SK-N-SH treated with all-trans-retinoic acid at 6 μM for 48 hours (cell line): ENCODE results near the gene PPIP5K2.

Experiments used
- ATAC-seq: fragments of 200-7000 bp; cut with Tn5 transposase; 3 replicates; pipeline ENCODE4 v1.9.1; 2020; ENCODE audit warnings: mild to moderate bottlenecking, moderate library complexity
- ARNTL ChIP-seq: fragments of 450-650 bp; formaldehyde crosslinking; IDR thresholded peaks from 2 replicates; pipeline ENCODE4 v1.5.0; 2020; ENCODE audit warnings: low read depth, mild to moderate bottlenecking, moderate library complexity, borderline replicate concordance
- BACH2 ChIP-seq: fragments of 250-450 bp; sonication (Bioruptor Pico); IDR thresholded peaks from 2 replicates; pipeline ENCODE4 v1.9.0; 2021; ENCODE audit warnings: mild to moderate bottlenecking, borderline replicate concordance
- CSDC2 ChIP-seq: fragments of 250-450 bp; sonication (Bioruptor Pico); IDR thresholded peaks from 2 replicates; pipeline ENCODE4 v1.5.0; 2020; ENCODE audit warnings: mild to moderate bottlenecking, moderate library complexity
- ESRRG ChIP-seq: fragments of 250-450 bp; sonication (Bioruptor Pico); IDR thresholded peaks from 2 replicates; pipeline ENCODE4 v1.6.1; 2021; ENCODE audit warnings: mild to moderate bottlenecking
- GLIS3 ChIP-seq: fragments of 250-450 bp; sonication (Bioruptor Pico); IDR thresholded peaks from 2 replicates; pipeline ENCODE4 v1.5.0; 2020; ENCODE audit warnings: mild to moderate bottlenecking, moderate library complexity
- ISL1 ChIP-seq: fragments of 250-450 bp; sonication (Bioruptor Pico); IDR thresholded peaks from 2 replicates; pipeline ENCODE4 v2.1.2; 2022; ENCODE audit warnings: mild to moderate bottlenecking, moderate library complexity
- OSR1 ChIP-seq: fragments of 250-450 bp; sonication (Bioruptor Pico); IDR thresholded peaks from 2 replicates; pipeline ENCODE4 v1.8.0; 2022; ENCODE audit warnings: moderate library complexity, mild to moderate bottlenecking, inconsistent platforms
- PPARA ChIP-seq: fragments of 250-450 bp; sonication (Bioruptor Pico); IDR thresholded peaks from 2 replicates; pipeline ENCODE4 v1.5.0; 2020; ENCODE audit warnings: mild to moderate bottlenecking, borderline replicate concordance
- RARB ChIP-seq: fragments of 250-450 bp; sonication (Bioruptor Pico); IDR thresholded peaks from 2 replicates; pipeline ENCODE4 v1.8.0; 2021; ENCODE audit warnings: mild to moderate bottlenecking, moderate library complexity
- SNAI2 ChIP-seq: fragments of 250-450 bp; sonication (Bioruptor Pico); IDR thresholded peaks from 2 replicates; pipeline ENCODE4 v1.5.0; 2020; ENCODE audit warnings: mild to moderate bottlenecking, moderate library complexity
- TCF4 ChIP-seq: fragments of 250-450 bp; sonication (Bioruptor Pico); IDR thresholded peaks from 2 replicates; pipeline ENCODE4 v1.8.0; 2021; ENCODE audit warnings: mild to moderate bottlenecking, moderate library complexity, borderline replicate concordance
- TOX ChIP-seq: fragments of 250-450 bp; sonication (Bioruptor Pico); IDR thresholded peaks from 2 replicates; pipeline ENCODE4 v1.8.0; 2021; ENCODE audit warnings: mild to moderate bottlenecking, moderate library complexity, borderline replicate concordance
- TSHZ2 ChIP-seq: fragments of 250-450 bp; sonication (Bioruptor Pico); IDR thresholded peaks from 2 replicates; pipeline ENCODE4 v1.5.0; 2020; ENCODE audit warnings: mild to moderate bottlenecking, moderate library complexity
- ZC3H10 ChIP-seq: fragments of 250-450 bp; sonication (Bioruptor Pico); IDR thresholded peaks from 2 replicates; pipeline ENCODE4 v1.5.1; 2021; ENCODE audit warnings: mild to moderate bottlenecking, moderate library complexity
- ZFP3 ChIP-seq: fragments of 250-450 bp; sonication (Bioruptor Pico); IDR thresholded peaks from 2 replicates; pipeline ENCODE4 v1.5.0; 2020; ENCODE audit warnings: mild to moderate bottlenecking, moderate library complexity
- ZFP30 ChIP-seq: fragments of 450-650 bp; formaldehyde crosslinking; IDR thresholded peaks from 2 replicates; pipeline ENCODE4 v1.5.0; 2022; ENCODE audit warnings: mild to moderate bottlenecking, moderate library complexity
- ZNF70 ChIP-seq: fragments of 450-650 bp; formaldehyde crosslinking; IDR thresholded peaks from 2 replicates; pipeline ENCODE4 v1.5.0; 2020; ENCODE audit warnings: mild to moderate bottlenecking, moderate library complexity
- ZNF8 ChIP-seq: fragments of 450-650 bp; formaldehyde crosslinking; IDR thresholded peaks from 2 replicates; pipeline ENCODE4 v1.5.0; 2020; ENCODE audit warnings: mild to moderate bottlenecking, moderate library complexity
- TF ChIP-seq, protein P1 (sequence below): fragments of 250-450 bp; sonication (Bioruptor Pico); IDR thresholded peaks from 2 replicates; pipeline ENCODE4 v1.8.0; 2021; ENCODE audit warnings: low read depth, mild to moderate bottlenecking, moderate library complexity, borderline replicate concordance
- TF ChIP-seq, protein P2 (sequence below): fragments of 250-450 bp; sonication (Bioruptor Pico); IDR thresholded peaks from 2 replicates; pipeline ENCODE4 v1.5.1; 2021; ENCODE audit warnings: mild to moderate bottlenecking, moderate library complexity
- TF ChIP-seq, protein P3 (sequence below): fragments of 250-450 bp; sonication (Bioruptor Pico); IDR thresholded peaks from 2 replicates; pipeline ENCODE4 v1.8.0; 2020; ENCODE audit warnings: mild to moderate bottlenecking, moderate library complexity, borderline replicate concordance

PPIP5K2 gene

DNA sequence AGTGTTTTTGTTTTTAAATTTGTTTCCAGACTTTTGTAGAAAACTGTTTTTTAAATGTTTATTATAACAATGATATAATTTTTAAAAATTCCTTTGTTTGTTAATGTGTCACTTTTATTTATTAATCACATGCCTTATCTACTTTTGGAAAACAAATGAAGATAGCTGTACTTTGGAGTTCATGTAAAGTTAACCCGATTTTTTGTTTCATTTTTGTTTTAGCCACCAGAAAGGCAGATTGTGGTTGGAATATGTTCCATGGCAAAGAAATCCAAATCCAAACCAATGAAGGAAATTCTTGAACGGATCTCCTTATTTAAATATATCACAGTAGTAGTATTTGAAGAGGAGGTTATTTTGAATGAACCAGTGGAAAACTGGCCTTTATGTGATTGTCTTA, 13.1 kb downstream of the PPIP5K2 start:
- TF ChIP-seq TCF4 (CRISPR knock-in tag) (no peak), ZNF8 (no peak), SNAI2 (CRISPR knock-in tag) (no peak), GLIS3 (no peak), PPARA (CRISPR knock-in tag) (no peak)
- ATAC-seq, result no peak

GRCh38 chr5:103135461-103135860, 15.4 kb downstream of the PPIP5K2 start:
- no peak for ATAC-seq
- TF ChIP-seq ZNF70 (no peak), ZC3H10 (no peak), SNAI2 (CRISPR knock-in tag) (no peak), BACH2 (no peak), RARB (CRISPR knock-in tag) (no peak), OSR1 (no peak), ISL1 (CRISPR knock-in tag) (no peak), ZNF8 (no peak), TSHZ2 (CRISPR knock-in tag) (no peak), ZFP30 (CRISPR knock-in tag) (no peak), CSDC2 (CRISPR knock-in tag) (no peak), ARNTL (no peak), PPARA (CRISPR knock-in tag) (no peak), TOX (CRISPR knock-in tag) (no peak), GLIS3 (no peak), ESRRG (CRISPR knock-in tag) (no peak), ZFP3 (no peak)
- TF ChIP-seq, protein P1, sequence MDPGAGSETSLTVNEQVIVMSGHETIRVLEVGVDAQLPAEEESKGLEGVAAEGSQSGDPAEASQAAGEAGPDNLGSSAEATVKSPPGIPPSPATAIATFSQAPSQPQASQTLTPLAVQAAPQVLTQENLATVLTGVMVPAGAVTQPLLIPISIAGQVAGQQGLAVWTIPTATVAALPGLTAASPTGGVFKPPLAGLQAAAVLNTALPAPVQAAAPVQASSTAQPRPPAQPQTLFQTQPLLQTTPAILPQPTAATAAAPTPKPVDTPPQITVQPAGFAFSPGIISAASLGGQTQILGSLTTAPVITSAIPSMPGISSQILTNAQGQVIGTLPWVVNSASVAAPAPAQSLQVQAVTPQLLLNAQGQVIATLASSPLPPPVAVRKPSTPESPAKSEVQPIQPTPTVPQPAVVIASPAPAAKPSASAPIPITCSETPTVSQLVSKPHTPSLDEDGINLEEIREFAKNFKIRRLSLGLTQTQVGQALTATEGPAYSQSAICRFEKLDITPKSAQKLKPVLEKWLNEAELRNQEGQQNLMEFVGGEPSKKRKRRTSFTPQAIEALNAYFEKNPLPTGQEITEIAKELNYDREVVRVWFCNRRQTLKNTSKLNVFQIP (CRISPR knock-in tag), result no peak
- TF ChIP-seq, protein P2, sequence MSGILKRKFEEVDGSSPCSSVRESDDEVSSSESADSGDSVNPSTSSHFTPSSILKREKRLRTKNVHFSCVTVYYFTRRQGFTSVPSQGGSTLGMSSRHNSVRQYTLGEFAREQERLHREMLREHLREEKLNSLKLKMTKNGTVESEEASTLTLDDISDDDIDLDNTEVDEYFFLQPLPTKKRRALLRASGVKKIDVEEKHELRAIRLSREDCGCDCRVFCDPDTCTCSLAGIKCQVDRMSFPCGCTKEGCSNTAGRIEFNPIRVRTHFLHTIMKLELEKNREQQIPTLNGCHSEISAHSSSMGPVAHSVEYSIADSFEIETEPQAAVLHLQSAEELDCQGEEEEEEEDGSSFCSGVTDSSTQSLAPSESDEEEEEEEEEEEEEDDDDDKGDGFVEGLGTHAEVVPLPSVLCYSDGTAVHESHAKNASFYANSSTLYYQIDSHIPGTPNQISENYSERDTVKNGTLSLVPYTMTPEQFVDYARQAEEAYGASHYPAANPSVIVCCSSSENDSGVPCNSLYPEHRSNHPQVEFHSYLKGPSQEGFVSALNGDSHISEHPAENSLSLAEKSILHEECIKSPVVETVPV (CRISPR knock-in tag), result no peak
- TF ChIP-seq, protein P3, sequence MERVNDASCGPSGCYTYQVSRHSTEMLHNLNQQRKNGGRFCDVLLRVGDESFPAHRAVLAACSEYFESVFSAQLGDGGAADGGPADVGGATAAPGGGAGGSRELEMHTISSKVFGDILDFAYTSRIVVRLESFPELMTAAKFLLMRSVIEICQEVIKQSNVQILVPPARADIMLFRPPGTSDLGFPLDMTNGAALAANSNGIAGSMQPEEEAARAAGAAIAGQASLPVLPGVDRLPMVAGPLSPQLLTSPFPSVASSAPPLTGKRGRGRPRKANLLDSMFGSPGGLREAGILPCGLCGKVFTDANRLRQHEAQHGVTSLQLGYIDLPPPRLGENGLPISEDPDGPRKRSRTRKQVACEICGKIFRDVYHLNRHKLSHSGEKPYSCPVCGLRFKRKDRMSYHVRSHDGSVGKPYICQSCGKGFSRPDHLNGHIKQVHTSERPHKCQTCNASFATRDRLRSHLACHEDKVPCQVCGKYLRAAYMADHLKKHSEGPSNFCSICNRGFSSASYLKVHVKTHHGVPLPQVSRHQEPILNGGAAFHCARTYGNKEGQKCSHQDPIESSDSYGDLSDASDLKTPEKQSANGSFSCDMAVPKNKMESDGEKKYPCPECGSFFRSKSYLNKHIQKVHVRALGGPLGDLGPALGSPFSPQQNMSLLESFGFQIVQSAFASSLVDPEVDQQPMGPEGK, result no peak

GRCh38 chr5:103138202-103138690, 18.1 kb downstream of the PPIP5K2 start:
- ATAC-seq, result no peak
- TF ChIP-seq, protein P1 (CRISPR knock-in tag), result no peak
- TF ChIP-seq ZFP3, result no peak
- no peak for TF ChIP-seq ISL1 (CRISPR knock-in tag)
- no peak for TF ChIP-seq GLIS3
- no peak for TF ChIP-seq TSHZ2 (CRISPR knock-in tag)
- no peak for TF ChIP-seq CSDC2 (CRISPR knock-in tag)
- no peak for TF ChIP-seq TOX (CRISPR knock-in tag)
- no peak for TF ChIP-seq ZC3H10
- TF ChIP-seq, protein P2 (CRISPR knock-in tag), result no peak
